ENCODE data around the gene SDF4. TPM values are rescaled to one million over a fixed set of nuclear protein-coding genes. Genes with fewer than 3 reads are reported as not detected.

SDF4 gene
- total and polyA plus RNA-seq, 2 experiments from 2014 or later = 45.0 to 62.6 TPM

GRCh38 chr1:1259951-1260600 lies 28.3 kb upstream of the SDF4 start:
- Histone ChIP-seq H4K20me1 (replicated peaks; ENCODE audit: insufficient read depth) (peaks cover 27% of the 10 kb centered on the region), H3K27me3 (ENCODE audit: insufficient read depth) (no peaks in the 10 kb centered on the region), H3K79me2 (replicated peaks; ENCODE audit: insufficient read depth) (peaks cover 28% of the 10 kb centered on the region), H3K4me1 (ENCODE audit: insufficient read depth) (peaks cover 9% of the 10 kb centered on the region), H2AFZ (no peak overlapping the region), H3F3A (replicated peaks; ENCODE audit: low read depth) (0 out of 2 replicates have a peak, but pooled peaks cover 13% of the 10 kb centered on the region), H3K4me2 (no peak overlapping the region), H3K4me3 (no peak overlapping the region), H3K9me2 (ENCODE audit: insufficient read depth) (no peaks in the 10 kb centered on the region), H3K36me3 (ENCODE audit: insufficient read depth) (peaks cover 20% of the 10 kb centered on the region; the same call in 1 of the 2 replicates), H3K27ac (ENCODE audit: low read depth) (no peak overlapping the region)
- no peak for DNase-seq (ENCODE audit: low spot score)
- no peak overlapping the region; the same call in 1 of the 2 replicates for H3K27ac Mint-ChIP-seq
- H3K27me3 Mint-ChIP-seq (ENCODE audit: insufficient read depth, low read depth, poor library complexity) = peaks cover 19% of the 10 kb centered on the region
- peaks cover 71% of the 10 kb centered on the region for H3K36me3 Mint-ChIP-seq (ENCODE audit: low read depth)
- no peaks in the 10 kb centered on the region for H3K9me3 Mint-ChIP-seq
- no peak for TF ChIP-seq CREB1 (CRISPR knock-in tag; IDR thresholded peaks at IDR 0.05; ENCODE audit: low read depth)
- no peak for TF ChIP-seq ZNF114 (CRISPR knock-in tag; IDR thresholded peaks at IDR 0.05)
- TF ChIP-seq, protein P1, sequence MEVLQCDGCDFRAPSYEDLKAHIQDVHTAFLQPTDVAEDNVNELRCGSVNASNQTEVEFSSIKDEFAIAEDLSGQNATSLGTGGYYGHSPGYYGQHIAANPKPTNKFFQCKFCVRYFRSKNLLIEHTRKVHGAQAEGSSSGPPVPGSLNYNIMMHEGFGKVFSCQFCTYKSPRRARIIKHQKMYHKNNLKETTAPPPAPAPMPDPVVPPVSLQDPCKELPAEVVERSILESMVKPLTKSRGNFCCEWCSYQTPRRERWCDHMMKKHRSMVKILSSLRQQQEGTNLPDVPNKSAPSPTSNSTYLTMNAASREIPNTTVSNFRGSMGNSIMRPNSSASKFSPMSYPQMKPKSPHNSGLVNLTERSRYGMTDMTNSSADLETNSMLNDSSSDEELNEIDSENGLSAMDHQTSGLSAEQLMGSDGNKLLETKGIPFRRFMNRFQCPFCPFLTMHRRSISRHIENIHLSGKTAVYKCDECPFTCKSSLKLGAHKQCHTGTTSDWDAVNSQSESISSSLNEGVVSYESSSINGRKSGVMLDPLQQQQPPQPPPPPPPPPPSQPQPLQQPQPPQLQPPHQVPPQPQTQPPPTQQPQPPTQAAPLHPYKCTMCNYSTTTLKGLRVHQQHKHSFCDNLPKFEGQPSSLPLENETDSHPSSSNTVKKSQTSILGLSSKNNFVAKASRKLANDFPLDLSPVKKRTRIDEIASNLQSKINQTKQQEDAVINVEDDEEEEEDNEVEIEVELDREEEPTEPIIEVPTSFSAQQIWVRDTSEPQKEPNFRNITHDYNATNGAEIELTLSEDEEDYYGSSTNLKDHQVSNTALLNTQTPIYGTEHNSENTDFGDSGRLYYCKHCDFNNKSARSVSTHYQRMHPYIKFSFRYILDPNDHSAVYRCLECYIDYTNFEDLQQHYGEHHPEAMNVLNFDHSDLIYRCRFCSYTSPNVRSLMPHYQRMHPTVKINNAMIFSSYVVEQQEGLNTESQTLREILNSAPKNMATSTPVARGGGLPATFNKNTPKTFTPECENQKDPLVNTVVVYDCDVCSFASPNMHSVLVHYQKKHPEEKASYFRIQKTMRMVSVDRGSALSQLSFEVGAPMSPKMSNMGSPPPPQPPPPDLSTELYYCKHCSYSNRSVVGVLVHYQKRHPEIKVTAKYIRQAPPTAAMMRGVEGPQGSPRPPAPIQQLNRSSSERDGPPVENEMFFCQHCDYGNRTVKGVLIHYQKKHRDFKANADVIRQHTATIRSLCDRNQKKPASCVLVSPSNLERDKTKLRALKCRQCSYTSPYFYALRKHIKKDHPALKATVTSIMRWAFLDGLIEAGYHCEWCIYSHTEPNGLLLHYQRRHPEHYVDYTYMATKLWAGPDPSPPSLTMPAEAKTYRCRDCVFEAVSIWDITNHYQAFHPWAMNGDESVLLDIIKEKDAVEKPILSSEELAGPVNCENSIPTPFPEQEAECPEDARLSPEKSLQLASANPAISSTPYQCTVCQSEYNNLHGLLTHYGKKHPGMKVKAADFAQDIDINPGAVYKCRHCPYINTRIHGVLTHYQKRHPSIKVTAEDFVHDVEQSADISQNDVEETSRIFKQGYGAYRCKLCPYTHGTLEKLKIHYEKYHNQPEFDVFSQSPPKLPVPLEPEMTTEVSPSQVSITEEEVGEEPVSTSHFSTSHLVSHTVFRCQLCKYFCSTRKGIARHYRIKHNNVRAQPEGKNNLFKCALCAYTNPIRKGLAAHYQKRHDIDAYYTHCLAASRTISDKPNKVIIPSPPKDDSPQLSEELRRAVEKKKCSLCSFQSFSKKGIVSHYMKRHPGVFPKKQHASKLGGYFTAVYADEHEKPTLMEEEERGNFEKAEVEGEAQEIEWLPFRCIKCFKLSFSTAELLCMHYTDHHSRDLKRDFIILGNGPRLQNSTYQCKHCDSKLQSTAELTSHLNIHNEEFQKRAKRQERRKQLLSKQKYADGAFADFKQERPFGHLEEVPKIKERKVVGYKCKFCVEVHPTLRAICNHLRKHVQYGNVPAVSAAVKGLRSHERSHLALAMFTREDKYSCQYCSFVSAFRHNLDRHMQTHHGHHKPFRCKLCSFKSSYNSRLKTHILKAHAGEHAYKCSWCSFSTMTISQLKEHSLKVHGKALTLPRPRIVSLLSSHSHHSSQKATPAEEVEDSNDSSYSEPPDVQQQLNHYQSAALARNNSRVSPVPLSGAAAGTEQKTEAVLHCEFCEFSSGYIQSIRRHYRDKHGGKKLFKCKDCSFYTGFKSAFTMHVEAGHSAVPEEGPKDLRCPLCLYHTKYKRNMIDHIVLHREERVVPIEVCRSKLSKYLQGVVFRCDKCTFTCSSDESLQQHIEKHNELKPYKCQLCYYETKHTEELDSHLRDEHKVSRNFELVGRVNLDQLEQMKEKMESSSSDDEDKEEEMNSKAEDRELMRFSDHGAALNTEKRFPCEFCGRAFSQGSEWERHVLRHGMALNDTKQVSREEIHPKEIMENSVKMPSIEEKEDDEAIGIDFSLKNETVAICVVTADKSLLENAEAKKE (CRISPR knock-in tag; IDR thresholded peaks at IDR 0.05) = no peak
- no peak for TF ChIP-seq ZNF331 (CRISPR knock-in tag; IDR thresholded peaks at IDR 0.05; ENCODE audit: low read depth)
- TF ChIP-seq, protein P2, sequence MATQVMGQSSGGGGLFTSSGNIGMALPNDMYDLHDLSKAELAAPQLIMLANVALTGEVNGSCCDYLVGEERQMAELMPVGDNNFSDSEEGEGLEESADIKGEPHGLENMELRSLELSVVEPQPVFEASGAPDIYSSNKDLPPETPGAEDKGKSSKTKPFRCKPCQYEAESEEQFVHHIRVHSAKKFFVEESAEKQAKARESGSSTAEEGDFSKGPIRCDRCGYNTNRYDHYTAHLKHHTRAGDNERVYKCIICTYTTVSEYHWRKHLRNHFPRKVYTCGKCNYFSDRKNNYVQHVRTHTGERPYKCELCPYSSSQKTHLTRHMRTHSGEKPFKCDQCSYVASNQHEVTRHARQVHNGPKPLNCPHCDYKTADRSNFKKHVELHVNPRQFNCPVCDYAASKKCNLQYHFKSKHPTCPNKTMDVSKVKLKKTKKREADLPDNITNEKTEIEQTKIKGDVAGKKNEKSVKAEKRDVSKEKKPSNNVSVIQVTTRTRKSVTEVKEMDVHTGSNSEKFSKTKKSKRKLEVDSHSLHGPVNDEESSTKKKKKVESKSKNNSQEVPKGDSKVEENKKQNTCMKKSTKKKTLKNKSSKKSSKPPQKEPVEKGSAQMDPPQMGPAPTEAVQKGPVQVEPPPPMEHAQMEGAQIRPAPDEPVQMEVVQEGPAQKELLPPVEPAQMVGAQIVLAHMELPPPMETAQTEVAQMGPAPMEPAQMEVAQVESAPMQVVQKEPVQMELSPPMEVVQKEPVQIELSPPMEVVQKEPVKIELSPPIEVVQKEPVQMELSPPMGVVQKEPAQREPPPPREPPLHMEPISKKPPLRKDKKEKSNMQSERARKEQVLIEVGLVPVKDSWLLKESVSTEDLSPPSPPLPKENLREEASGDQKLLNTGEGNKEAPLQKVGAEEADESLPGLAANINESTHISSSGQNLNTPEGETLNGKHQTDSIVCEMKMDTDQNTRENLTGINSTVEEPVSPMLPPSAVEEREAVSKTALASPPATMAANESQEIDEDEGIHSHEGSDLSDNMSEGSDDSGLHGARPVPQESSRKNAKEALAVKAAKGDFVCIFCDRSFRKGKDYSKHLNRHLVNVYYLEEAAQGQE (IDR thresholded peaks at IDR 0.05; ENCODE audit: unreplicated experiment) = no peak
- TF ChIP-seq STAT1 (IDR thresholded peaks at IDR 0.05; ENCODE audit: unreplicated experiment) = no peak
- no peak for TF ChIP-seq EZH2phosphoT487 (IDR thresholded peaks at IDR 0.05; ENCODE audit: unreplicated experiment)
- no peak for TF ChIP-seq CTCF (conservative IDR thresholded peaks at IDR 0.05; ENCODE audit: low read depth in 2 of 2)
- TF ChIP-seq ETS1 (IDR thresholded peaks at IDR 0.05) = no peak
- no peak for TF ChIP-seq POLR2AphosphoS5 (IDR thresholded peaks at IDR 0.05; ENCODE audit: low read depth)
- no peak for TF ChIP-seq NANOG (IDR thresholded peaks at IDR 0.05; ENCODE audit: borderline replicate concordance)
- no peak for ATAC-seq
- H3K4me3 Mint-ChIP-seq = no peak overlapping the region
- peaks cover 22% of the 10 kb centered on the region for H3K4me1 Mint-ChIP-seq
